Measurements from ENCODE around the gene ANXA4. TPM values are rescaled to one million over a fixed set of nuclear protein-coding genes. Genes with fewer than 3 reads are reported as not detected.
A peak's percentile ranks its signal among the peaks of the same experiment; 100 is the strongest.
"Not testable (repeated sequence)": the region's sequence is repeated elsewhere in the genome, so short reads cannot be mapped to it uniquely, and the experiment has no call there.

The ANXA4 gene
- polyA plus RNA-seq, 2 of the 4 experiments (the other 2 are of a cell fraction), result 341 to 554 TPM

DNA sequence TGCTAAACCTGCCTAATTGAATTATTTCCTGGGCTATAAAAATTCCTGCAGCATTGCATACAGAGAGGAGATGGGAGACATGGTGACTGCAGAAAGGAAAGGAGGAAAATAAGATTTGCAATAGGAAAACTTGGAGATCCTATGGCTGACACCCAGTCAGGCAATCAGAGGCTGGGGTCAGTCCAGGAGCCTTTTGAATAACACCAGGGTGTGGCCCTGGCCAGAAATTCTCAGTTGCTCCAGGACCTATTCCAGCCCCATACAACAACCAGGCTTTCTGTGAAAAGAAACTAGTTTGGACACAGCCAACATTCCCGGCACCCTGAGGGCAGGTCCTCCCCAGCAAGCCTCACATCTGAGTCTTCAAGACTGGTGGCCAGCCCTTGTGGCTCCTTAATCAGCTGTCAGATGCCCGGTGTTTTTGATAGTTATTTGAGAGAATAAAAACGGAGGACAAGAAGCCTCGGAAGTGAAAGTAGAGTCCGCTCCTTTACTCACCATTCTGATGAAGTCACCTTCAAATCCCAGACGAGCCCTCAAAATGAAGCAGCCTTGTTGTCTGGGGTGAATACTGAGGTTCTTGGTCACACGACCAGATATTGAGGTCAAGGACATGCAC is 56.5 kb downstream of the ANXA4 start:
- ChIA-PET CTCF (interaction anchor here (1.4 to 8.8 kb wide), 4 partner anchors 15 to 1335 kb away, joined by 3 to 101 read pairs (median 26); no protein-coding TSS in a partner anchor), POLR2A (no interaction called here)
- no peak for DNase-seq (ENCODE audit: low read depth in 1 of 2, low spot score in 1 of 2)
- WGBS (ENCODE audit: missing lambda C conversion rate), result 58% methylated on average over 7 of the region's 7 CpGs
- Histone ChIP-seq H3K4me2 (peak overlapping the region; percentile 43), H3K4me1 (peaks cover 48% of the 10 kb centered on the region), H3K4me3 (no peak overlapping the region), H3K9me3 (no peaks in the 10 kb centered on the region), H3K27ac (peak overlapping the region; percentile 44 to 76)
- no peak for FAIRE-seq
- 0 out of 4 replicates have a peak, but pooled peaks of 1 of the 2 experiments have one; percentile 34 for TF ChIP-seq CEBPB (IDR thresholded peaks at IDR 0.05)
- TF ChIP-seq, protein P1, sequence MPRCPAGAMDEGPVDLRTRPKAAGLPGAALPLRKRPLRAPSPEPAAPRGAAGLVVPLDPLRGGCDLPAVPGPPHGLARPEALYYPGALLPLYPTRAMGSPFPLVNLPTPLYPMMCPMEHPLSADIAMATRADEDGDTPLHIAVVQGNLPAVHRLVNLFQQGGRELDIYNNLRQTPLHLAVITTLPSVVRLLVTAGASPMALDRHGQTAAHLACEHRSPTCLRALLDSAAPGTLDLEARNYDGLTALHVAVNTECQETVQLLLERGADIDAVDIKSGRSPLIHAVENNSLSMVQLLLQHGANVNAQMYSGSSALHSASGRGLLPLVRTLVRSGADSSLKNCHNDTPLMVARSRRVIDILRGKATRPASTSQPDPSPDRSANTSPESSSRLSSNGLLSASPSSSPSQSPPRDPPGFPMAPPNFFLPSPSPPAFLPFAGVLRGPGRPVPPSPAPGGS (IDR thresholded peaks at IDR 0.05), result no peak
- ATAC-seq, result peak; percentile 60 to 68; a peak in 5 of 6 replicates

DNA sequence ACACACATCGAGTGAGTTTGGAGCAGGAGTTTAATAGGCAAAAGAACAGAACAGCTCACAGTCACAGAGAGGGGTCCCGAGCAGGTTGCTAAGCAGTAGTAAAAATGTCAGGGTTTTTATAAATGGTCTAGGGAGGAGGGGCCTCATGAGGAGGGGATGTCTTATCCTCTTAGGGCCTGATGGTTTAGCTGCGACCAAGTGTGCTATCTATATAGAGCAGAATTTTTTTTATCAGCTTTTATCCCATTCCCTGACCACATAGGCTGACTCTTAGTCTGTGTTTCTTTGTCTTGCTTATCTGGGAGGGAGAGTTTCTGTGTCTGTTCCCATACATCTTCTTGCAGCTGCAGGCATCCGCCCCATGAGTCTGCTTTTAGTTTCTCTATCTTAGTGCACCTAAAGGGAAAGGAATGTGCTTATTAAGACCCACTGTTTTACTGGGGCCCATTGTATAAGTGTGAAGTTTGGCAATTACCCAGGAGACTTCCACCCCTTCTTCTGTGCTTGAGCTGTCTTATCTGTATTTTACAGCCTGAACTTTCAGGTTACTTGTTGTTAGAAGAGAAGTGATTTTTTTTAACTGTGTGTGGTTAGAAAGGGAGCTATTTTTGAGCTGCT is 57.1 kb downstream of the ANXA4 start:
- Histone ChIP-seq H3K9me3 (no peaks in the 10 kb centered on the region), H3K27ac (peak overlapping the region; percentile 44 to 76), H3K4me2 (peak overlapping the region; percentile 43), H3K4me3 (no peak overlapping the region), H3K4me1 (peaks cover 48% of the 10 kb centered on the region)
- ATAC-seq (peak in 1 of 2 experiments; percentile 20; a peak in 3 of 6 replicates), DNase-seq (ENCODE audit: low read depth in 1 of 2, low spot score in 1 of 2) (no peak), FAIRE-seq (no peak)
- ChIA-PET POLR2A (no interaction called here), CTCF (interaction anchor here (0.9 to 8.8 kb wide), 10 partner anchors 11 to 1336 kb away, joined by 3 to 101 read pairs (median 7); no protein-coding TSS in a partner anchor)
- no peak for TF ChIP-seq CBX2 (IDR thresholded peaks at IDR 0.05; ENCODE audit: borderline replicate concordance, low read depth)
- no peak for TF ChIP-seq FOSL2 (IDR thresholded peaks at IDR 0.05)
- TF ChIP-seq FOSL2 (CRISPR knock-in tag; IDR thresholded peaks at IDR 0.05), result no peak
- TF ChIP-seq HEYL (CRISPR knock-in tag; IDR thresholded peaks at IDR 0.05), result no peak
- TF ChIP-seq, protein P2, sequence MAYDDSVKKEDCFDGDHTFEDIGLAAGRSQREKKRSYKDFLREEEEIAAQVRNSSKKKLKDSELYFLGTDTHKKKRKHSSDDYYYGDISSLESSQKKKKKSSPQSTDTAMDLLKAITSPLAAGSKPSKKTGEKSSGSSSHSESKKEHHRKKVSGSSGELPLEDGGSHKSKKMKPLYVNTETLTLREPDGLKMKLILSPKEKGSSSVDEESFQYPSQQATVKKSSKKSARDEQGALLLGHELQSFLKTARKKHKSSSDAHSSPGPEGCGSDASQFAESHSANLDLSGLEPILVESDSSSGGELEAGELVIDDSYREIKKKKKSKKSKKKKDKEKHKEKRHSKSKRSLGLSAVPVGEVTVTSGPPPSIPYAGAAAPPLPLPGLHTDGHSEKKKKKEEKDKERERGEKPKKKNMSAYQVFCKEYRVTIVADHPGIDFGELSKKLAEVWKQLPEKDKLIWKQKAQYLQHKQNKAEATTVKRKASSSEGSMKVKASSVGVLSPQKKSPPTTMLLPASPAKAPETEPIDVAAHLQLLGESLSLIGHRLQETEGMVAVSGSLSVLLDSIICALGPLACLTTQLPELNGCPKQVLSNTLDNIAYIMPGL (CRISPR knock-in tag; IDR thresholded peaks at IDR 0.05; ENCODE audit: borderline replicate concordance), result no peak
- WGBS (ENCODE audit: missing lambda C conversion rate), result 71% methylated on average over 4 of the region's 4 CpGs

DNA sequence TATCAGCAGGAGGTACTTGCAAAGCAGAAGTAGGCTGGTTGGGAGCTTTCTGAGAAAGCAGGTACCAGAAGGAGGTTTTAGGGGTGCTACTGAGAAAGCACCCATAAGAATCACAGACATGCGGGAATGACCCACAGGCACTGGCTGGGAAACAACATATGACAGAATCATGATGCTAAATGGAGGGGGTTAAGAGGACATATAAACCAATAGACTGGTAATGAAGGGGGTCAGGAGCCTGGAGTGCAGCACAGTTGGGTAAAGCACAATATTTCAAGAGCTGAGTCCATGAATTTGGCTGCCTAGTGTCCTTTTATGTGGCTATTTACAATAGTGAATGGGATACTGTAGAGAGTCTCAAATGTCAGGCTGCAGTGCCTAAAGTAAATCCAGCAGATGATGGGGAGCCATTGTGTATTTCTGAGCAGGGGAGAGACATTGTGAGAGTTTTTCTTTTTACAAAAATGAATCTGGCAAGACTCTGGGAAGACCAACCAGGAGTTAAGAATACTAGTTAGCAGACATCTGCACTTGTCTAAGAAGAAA is 59.9 kb downstream of the ANXA4 start:
- Histone ChIP-seq H3K27ac (peak overlapping the region in 1 of 2 experiments; percentile 15; a peak in 3 of 6 replicates), H3K9me3 (no peaks in the 10 kb centered on the region), H3K4me1 (peaks cover 30% of the 10 kb centered on the region), H3K4me3 (no peak overlapping the region), H3K4me2 (no peak overlapping the region)
- WGBS (ENCODE audit: missing lambda C conversion rate), result 90% methylated on average over 1 of the region's 1 CpG
- FAIRE-seq (no peak), ATAC-seq (no peak), DNase-seq (ENCODE audit: low read depth in 1 of 2, low spot score in 1 of 2) (no peak)
- CTCF ChIA-PET, result interaction anchor here (0.7 to 8.8 kb wide), 7 partner anchors 8 to 87 kb away, joined by 3 to 101 read pairs (median 4); no protein-coding TSS in a partner anchor
- POLR2A ChIA-PET, result no interaction called here
- TF ChIP-seq, protein P3, sequence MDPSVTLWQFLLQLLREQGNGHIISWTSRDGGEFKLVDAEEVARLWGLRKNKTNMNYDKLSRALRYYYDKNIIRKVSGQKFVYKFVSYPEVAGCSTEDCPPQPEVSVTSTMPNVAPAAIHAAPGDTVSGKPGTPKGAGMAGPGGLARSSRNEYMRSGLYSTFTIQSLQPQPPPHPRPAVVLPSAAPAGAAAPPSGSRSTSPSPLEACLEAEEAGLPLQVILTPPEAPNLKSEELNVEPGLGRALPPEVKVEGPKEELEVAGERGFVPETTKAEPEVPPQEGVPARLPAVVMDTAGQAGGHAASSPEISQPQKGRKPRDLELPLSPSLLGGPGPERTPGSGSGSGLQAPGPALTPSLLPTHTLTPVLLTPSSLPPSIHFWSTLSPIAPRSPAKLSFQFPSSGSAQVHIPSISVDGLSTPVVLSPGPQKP (IDR thresholded peaks at IDR 0.05; ENCODE audit: low read depth, low read length), result no peak
- TF ChIP-seq ZFP36 (IDR thresholded peaks at IDR 0.05; ENCODE audit: borderline replicate concordance, partially characterized antibody) (no peak), EHMT2 (IDR thresholded peaks at IDR 0.05; ENCODE audit: low read depth) (no peak), SMC3 (IDR thresholded peaks at IDR 0.05) (no peak), CHD4 (IDR thresholded peaks at IDR 0.05; ENCODE audit: borderline replicate concordance) (no peak), EP300 (IDR thresholded peaks at IDR 0.05) (no peak)

DNA sequence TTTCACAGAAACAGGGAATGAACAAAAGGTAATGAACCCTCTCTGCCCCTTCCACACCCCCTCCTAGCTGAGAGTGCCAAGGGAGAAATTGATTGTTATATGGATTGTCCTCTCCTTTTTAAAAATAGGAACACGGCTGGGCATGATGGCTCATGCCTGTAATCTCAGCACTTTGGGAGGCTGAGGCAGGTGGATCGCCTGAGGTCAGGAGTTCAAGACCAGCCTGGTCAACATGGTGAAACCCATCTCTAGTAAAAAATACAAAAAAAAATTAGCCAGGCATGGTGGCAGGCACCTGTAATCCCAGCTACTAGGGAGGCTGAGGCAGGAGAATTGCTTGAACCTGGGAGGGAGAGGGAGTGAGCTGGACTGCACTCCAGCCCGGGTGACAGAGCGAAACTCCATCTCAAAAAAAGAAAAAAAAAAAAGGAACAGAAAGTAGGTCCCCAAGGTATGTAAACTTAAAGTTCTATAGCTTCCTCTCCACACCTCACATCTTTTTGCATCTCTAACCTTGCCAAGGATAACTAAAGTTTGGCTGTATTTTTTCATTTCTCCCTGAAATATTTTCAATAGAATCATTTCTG is 60.9 kb downstream of the ANXA4 start:
- H3K27ac ChIP-seq, result 0 out of 6 replicates have a peak overlapping the region, but pooled peaks of 1 of the 2 experiments have one; percentile 6
- H3K4me3 ChIP-seq; DNase-seq (ENCODE audit: low read depth in 1 of 2, low spot score in 1 of 2); POLR2A ChIA-PET; ATAC-seq; FAIRE-seq; H3K9me3 ChIP-seq; H3K4me2 ChIP-seq: not testable (repeated sequence)
- 90% methylated on average over 4 of the region's 4 CpGs for WGBS (ENCODE audit: missing lambda C conversion rate)
- CTCF ChIA-PET, result interaction anchor here (0.6 to 8.8 kb wide), 10 partner anchors 9 to 87 kb away, joined by 3 to 101 read pairs (median 4); no protein-coding TSS in a partner anchor
- peaks cover 19% of the 10 kb centered on the region for H3K4me1 ChIP-seq

Measured in A549 (cell line).